Activated CD8-positive, alpha-beta memory T cell treated with anti-CD3 and anti-CD28 coated beads, Interleukin-2, amount 50 U/mL, for 48 hours (primary cell): ENCODE measurements around the gene CEL.
"Not testable (repeated sequence)": the region's sequence is repeated elsewhere in the genome, so short reads cannot be mapped to it uniquely, and the experiment has no call there.

Source experiments
- DNase-seq: peaks from one replicate; pipeline ENCODE4 v3.0.0-alpha.2; 2020

CEL gene

GRCh38 chr9:133061764-133062145 is at the start of gene CEL:
Gene CEL, plus strand, starts transcription at chr9:133061981. Its CDS starts 22 bp downstream, at chr9:133062003.
- DNase-seq, result not testable (repeated sequence)

- no peak for DNase-seq
Observed at GRCh38 chr9:133014696-133015095, 47.1 kb upstream of the CEL start.

GRCh38 chr9:133023117-133023890 is 38.5 kb upstream of the CEL start:
- peak; percentile 71 for DNase-seq

- no peak for DNase-seq
Observed at GRCh38 chr9:133026426-133026825, 35.4 kb upstream of the CEL start.

- DNase-seq, result no peak
Observed at GRCh38 chr9:133027134-133027533, 34.6 kb upstream of the CEL start.

GRCh38 chr9:133028221-133028620 is 33.6 kb upstream of the CEL start:
- no peak for DNase-seq

GRCh38 chr9:133029994-133030316 is 31.8 kb upstream of the CEL start:
- no peak for DNase-seq

GRCh38 chr9:133030317-133031129 is 31.3 kb upstream of the CEL start, which contains the start of gene GTF3C5:
Gene GTF3C5, plus strand, starts transcription at chr9:133030997. Its CDS starts 15 bp downstream, at chr9:133031012.
- peak; percentile 90 for DNase-seq

GRCh38 chr9:133031130-133031422 is 30.7 kb upstream of the CEL start:
- DNase-seq, result no peak

- DNase-seq, result no peak
Observed at GRCh38 chr9:133031496-133031911, 30.3 kb upstream of the CEL start.

GRCh38 chr9:133032171-133032570 is 29.6 kb upstream of the CEL start:
- no peak for DNase-seq

- no peak for DNase-seq
Observed at GRCh38 chr9:133035669-133036068, 26.1 kb upstream of the CEL start.

GRCh38 chr9:133037775-133038515 is 23.8 kb upstream of the CEL start:
- no peak for DNase-seq

- DNase-seq, result not testable (repeated sequence)
Observed at GRCh38 chr9:133040892-133041479, 20.8 kb upstream of the CEL start.

- no peak for DNase-seq
Observed at GRCh38 chr9:133041958-133042357, 19.8 kb upstream of the CEL start.

- DNase-seq, result no peak
Observed at GRCh38 chr9:133042676-133043075, 19.1 kb upstream of the CEL start.

GRCh38 chr9:133043449-133044035 is 18.2 kb upstream of the CEL start:
- no peak for DNase-seq

- no peak for DNase-seq
Observed at GRCh38 chr9:133044125-133044524, 17.7 kb upstream of the CEL start.

GRCh38 chr9:133044661-133045060 is 17.1 kb upstream of the CEL start:
- no peak for DNase-seq

- DNase-seq, result no peak
Observed at GRCh38 chr9:133045132-133045531, 16.6 kb upstream of the CEL start.

GRCh38 chr9:133046196-133046899 is 15.4 kb upstream of the CEL start:
- no peak for DNase-seq

GRCh38 chr9:133046900-133047295 is 14.9 kb upstream of the CEL start:
- no peak for DNase-seq
